ENCODE results near the gene C2orf92.
A peak's percentile ranks its signal among the peaks of the same experiment; 100 is the strongest.
"Not testable (repeated sequence)": the region's sequence is repeated elsewhere in the genome, so short reads cannot be mapped to it uniquely, and the experiment has no call there.

Gene C2orf92

DNA sequence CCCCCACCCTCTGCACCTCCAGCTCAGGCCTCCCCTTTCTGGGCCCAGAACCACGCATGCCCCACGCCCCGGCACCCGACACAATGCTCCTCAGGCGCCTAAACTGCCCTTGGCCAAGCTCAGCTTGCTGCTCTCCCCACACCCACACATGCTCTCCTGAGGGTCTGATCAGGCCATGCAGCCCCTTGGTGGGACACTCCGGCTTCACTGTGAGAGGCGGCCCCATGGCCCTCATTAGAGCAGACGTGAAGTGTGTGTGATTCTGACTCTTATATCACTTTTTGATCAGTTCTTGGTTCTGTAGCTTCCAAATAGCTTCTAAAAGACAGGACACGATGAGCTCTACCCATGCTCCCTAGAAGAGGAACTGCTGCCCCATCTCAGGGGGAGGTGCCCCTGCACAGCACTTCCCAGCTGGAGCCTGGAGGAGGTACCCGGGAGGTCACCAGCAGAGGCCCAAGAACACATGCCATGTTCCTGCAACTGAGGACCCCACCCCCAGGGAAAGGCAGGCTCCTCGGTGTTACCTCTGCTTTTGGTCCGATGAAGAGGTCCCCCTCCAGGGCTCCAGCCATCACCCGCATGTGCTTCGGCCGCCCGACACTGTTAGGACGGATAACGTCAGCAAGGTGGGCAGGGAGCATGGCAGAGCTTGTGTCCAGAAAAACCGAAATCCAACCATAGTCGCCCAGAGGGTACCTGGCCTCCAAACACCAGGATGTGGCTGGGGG is 9.3 kb upstream of the C2orf92 start:
- DNase-seq (ENCODE audit: low read depth in 2 of 2): no peak

DNA sequence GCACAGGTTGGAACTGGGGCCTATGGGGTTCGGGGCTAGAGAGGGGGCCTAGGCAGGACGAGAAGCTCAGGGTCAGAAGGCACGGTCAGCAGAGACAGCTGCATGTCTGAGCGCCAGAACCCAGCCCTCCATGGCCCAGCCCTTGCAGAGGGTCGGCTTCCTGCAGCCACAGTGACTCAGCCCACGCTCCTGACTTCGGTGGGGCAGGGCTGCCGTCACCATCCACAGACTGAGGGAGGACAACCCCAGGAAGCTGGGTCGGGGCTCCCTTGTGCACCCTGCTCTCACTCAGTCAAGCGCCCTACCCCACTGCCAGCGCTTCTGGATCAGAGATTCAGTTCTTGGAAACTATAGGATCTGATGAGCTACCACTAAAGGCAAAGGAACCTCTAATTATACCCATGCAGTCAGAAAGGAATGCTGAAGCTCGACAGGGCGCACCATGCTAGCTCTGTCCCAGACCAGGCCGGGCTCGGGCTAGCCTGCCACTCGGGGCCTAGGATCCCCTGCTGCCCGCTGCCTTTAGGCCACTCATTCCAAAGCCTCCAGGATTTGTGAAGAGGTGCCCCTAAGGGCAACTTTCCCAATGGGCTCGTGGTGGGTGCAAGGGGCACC is 8.6 kb upstream of the C2orf92 start:
- no peak for DNase-seq (ENCODE audit: low read depth in 2 of 2)

DNA sequence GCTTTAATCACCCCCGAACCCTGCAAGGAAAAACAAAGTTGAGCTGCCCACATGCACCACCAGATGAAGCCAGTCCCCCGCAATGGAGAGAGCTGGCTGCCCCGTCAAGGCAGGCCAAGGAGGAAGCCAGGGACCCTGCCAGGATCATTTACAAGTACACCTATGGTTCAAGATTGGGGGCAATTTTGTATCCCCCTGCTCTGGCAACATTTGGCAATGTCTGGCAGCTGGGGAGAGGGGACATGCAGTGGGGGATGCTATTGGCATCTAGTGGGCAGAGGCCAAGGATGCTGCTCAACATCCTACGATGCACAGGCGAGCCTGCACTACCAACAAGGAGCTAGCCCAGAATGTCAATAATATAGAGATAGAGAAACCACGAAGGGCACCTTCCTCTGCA is 7.6 kb upstream of the C2orf92 start:
- DNase-seq (ENCODE audit: low read depth in 2 of 2): no peak

DNA sequence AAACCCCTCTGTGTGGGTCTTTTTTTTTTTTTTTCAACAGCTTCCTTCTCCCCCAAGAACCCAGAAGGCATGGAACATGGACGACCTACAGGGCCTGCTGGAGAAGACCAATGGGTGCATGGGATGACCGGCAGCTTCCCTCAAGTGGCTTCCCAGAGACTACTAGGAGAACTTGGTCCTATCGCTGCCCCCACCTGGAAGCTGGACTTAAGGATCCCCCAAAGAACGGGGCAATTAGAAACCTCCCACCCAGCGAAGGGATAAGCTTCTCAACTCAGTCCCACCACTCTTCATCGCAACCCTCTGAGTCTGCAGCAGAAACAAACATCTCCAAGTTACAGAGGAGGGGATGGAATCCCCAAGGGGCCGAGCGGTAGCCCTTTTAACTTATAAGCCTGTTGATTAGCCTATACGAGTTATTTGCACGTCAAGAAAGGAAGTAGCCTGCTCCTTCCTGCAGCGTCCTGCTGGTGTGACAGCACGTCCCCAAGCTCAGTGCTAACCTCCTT is 7.1 kb upstream of the C2orf92 start:
- no peak for DNase-seq (ENCODE audit: low read depth in 2 of 2)

DNA sequence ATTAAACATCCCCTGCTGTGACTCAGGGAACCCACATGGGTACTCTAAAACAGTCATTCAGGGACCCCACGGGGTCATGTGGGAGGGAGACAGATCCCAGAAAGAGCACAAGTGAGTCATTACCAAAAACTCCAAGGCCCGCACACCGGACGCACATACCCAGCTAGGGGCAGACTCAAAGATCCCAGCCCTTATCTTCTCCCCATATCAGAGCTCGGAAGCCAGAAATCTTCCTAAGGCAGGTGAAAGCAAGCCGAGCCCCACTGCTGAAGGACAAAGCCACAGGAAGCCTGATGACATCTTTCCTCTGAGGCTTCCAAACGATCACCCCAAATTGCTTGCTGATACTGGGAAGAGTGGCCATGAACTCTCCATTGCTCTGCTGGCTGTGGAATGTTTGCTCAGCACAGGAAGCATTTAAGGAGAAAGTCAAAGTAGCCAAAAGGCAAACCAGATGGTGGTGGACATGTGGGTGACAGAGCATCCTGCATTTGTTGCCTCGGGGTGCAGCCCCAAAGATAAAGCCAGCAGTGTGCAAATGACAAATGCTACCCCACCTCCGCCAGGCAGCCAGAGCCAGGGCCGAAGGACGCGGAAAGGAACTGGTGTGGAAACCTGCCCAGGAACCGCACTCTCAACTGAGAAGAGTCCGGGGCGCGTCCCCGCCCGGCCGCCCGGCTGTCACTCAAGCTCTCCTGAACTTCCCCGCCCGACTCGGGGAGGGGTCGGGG is 6.5 kb upstream of the C2orf92 start:
- DNase-seq (ENCODE audit: low read depth in 2 of 2): peak; percentile 65 to 67

DNA sequence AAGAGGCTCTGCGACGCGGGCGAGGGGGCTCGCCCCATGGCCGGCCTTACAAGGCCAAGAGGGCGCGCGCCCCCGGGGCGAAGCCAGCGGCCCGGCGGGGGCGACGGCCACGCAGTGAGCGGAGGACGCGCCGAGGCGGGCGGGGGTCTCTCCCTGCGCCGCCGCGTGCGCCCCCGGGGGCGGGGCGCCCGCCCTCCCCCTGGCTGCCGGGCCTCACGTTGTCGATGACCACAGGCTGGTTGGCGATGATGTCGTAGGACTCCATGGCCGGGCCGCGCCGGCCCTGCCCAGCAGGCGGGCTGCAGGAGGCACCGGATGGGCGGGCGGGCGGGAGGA is 5.9 kb upstream of the C2orf92 start:
- peak in 1 of 2 donors; percentile 16 for DNase-seq (ENCODE audit: low read depth in 2 of 2)

DNA sequence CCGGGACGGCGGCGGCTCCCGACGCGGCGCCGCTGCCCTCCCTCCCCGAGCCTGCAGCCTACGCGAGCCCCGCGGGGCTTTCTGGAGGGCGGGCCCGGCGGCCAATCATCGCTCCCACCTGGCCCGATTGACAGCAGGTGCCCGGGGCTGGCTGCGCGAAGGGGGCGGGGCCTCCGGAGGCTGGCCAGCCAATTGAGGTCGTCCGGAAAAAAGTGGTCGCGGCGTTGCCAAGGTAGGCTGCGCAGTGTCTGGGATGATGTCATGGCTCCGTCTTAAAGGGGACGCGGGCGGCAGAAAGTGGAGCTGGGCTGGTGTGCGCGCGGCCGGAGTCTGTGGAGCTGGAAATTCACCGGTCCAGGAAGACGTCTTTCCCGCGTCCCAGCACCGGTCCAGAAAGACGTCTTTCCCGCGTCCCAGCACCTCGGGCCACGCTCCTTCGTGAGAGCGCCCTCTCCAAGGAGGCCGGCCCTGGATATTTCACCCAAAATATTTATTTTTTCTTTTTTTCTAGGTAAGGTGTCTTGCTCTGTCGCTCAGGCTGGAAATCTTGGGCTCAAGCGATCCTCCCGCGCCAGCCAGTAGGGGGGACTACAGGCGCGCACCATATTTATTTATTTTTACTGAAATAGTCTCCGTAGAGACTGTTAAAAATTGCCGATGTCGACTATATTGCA is 5.4 kb upstream of the C2orf92 start, which contains the start of gene ACTR1B:
Gene ACTR1B (minus strand): TSS at position 83 of the 674 bp plus-strand sequence. CDS start 154 bp downstream, outside the sequence.
- DNase-seq (ENCODE audit: low read depth in 2 of 2): peak; percentile 95 to 96

DNA sequence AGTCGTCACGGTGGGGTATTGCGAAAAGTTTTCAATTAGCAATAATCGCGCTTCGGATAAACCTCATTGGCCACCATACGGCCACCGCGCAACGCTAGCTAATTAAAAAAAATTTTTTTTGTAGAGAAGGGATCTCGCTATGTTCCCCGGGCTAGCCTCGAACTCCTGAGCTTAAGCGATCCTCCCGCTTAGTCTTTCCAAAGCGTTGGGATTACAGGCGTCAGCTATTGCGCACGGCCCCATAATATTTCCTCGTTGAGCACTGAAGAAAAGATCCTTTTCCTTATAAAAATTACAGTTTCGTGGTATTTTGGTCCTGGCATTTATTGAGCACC is 4.9 kb upstream of the C2orf92 start:
- no peak for DNase-seq (ENCODE audit: low read depth in 2 of 2)

DNA sequence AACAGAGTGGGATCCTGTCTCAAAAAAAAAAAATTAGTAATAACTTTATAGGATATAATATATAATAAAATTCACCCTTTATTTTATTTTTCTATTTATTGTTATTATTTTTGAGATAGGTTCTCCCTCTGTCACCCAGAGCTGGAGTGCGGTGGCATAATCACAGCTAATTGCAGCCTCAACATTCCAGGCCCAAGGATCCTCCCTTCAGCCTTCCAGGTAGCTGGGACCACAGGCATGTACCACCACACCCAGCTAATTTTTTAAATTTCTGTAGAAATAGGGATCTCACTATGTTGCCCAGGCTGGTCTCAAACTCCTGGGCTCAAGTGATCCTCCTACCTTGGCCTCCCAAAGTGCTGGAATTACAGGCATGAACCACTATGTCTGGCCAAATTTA is 958 bp downstream of the C2orf92 start:
- no peak for DNase-seq (ENCODE audit: low read depth in 2 of 2)

DNA sequence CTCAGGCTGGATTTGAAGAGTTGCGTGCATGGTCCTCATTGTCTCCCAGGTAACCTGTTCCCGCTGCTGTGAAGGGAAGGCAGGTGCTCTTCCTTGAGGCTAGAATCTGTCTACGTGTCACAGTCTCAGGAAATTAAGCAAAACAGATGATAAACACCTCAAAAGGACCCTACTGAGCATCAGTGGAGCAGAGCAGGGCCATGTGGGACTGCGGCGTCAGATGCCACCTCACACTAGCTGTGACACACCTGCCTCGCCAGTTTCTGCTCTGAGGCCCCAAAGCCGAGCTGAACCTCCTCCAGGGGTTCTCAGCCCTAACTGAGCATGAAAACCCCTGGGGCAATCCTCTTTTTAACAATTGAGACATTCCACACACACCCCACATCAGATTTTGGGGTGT is 2.0 kb downstream of the C2orf92 start:
- no peak for DNase-seq (ENCODE audit: low read depth in 2 of 2)

DNA sequence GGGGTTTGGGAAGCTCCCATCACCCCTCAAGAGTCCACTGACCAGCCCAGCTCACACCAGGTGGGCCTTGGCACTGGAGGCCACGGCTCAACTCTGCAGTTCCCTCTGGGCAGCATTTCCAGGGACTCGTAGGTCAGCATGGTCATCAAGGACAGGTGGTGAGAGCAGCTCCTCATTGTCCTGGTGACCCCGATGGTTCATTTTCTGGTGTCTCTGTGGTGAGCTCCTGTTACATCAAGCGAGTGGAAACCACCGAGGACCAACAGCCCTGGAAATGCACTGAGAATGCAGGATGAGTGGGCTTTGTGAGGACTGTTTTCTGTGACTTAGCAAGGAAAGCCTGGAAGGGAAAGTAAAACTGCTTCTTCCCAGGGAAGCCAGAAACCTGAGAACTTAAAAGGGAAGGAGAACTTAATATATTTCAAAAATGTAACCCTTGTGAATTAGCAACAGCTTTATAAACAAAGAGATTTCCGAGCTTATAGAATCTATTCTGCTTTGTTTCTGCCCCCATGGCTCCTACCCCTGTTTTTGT is 3.2 kb downstream of the C2orf92 start:
- DNase-seq (ENCODE audit: low read depth in 2 of 2): not testable (repeated sequence)

DNA sequence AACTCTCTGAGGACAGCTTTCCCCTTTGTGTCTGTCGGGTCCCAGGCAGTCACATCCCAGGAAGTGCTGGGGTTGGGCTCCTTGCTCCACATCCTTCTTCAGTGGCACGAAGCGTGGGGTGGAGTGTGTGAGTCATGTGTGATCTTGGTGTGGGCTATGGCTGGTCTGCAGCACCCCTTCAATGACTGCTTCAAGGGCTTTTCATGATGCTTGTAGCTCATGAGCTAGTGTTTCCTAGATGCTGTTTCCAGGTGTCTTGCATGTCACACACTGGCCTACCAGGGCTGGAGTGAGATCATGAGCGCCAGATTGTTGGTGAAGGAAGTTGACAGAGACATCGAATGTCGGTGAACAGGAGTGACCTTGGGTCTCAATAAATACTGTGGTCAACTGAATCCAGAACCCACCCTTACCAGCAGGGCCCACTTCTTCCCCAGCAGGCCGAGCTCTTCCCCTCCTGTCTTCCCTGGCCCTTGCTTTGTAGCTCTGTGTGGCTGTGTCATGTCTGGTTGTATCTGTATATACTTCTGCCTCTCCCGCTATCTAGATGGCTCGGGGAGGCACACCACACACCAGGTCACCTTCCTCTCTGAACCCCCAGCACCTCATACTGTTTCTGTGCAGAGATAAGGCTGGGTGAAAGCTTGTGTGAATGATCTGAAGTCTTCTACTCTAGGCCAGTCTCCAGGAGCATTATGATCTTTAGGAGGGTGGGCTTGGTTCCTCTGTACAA is 3.8 kb downstream of the C2orf92 start:
- no peak for DNase-seq (ENCODE audit: low read depth in 2 of 2)

DNA sequence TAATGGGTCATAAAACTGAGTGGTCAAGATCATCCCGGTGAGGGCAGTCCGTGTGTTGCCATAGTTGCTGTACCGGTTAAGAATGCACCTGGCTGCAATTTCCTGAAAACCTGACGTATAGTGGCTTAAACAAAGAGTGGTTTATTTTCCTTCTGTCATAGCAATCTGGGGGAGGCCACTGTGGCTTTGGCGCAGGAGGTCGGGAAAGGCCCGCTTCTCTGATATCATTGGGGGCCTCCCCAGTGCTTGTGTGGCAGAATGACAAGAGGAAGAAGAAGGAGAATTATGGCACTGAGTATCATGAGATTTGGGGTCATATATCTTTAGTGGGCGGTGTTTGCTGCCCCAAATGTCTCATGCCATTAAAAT is 4.4 kb downstream of the C2orf92 start:
- DNase-seq (ENCODE audit: low read depth in 2 of 2): no peak

DNA sequence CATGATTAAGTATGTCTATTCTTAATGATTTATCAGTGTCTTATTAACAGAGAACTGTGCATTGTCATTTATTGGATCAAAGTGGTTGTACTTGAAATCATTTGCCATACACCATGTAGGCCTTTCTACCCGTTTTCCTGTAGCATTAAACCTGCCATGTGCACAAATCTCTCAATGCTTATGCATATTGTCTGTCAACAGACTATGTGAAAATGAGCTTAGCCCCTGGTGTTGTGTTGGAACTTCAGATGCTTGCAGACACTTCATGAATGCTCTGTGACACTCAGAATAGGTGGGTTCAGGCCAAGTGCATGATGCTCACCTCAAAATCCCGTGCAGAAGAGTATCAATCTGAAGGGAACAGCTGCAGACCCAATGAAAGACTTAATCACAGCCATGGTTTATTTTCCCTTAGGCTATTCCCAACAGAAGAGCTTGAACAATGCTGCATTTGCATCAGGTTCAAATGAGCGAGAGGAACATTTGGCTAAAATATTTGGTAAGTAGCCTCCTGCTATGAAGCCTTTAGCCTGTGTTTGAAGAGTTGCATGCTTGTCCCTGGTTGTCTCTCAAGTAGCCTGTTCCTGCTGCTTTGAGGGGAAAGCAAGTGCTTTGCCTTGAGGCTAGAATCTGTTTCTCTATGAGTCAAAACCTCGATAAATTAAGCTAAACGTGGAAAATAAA is 6.1 kb downstream of the C2orf92 start:
- DNase-seq (ENCODE audit: low read depth in 2 of 2): no peak

DNA sequence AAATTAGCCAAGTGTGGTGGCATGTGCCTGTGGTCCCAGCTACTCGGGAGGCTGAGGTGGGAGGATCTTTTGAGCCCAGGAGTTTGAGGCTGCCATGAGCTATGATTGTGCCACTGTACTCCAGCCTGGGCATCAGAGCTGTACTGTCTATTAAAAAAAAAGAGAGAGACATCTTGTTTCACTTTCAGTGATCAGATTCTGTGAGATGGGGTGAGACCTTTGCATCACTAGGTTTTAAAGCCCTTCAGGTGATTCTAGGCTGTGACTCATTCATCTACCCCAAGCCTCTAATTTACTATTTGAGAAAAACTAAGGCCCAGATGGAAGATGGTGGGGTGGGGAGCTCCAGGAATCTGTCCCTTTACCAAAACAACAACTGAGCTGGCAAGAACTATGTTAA is 7.1 kb downstream of the C2orf92 start:
- no peak for DNase-seq (ENCODE audit: low read depth in 2 of 2)

DNA sequence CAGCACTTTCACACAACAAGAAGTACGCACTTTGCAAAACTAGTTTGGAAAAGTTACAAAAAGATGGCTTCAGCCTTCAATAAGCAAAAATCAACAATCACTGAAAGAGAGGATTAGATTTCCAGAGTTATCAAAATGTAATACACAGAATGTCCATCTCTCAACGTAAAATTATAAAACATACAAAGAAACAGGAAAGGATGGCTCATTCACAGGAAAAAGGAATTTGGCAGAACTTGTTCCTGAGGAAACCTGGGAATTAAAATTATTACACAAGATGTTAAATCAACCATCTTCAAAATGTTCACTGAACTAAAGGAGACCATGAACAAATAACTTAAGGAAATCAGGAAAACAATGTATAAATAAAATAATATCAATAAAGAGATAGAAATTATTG is 8.0 kb downstream of the C2orf92 start:
- no peak for DNase-seq (ENCODE audit: low read depth in 2 of 2)

DNA sequence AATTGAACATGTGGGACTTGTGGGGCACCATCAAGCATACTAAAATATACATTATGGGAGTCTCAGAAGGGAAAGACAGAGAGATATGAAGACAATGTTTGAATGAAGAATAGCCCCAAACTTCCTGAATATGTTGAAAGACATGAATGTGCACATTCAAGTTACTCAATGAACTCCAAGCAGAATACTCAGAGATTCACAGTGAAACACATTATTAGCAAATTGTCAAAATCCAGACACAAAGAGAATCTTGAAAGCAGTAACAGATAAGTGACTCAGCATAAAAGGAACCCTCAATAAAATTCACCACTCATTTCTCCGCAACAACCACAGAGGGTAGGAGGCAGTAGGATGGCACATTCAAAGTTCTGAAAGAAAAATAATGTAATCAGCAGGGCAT is 8.8 kb downstream of the C2orf92 start:
- DNase-seq (ENCODE audit: low read depth in 2 of 2): no peak

DNA sequence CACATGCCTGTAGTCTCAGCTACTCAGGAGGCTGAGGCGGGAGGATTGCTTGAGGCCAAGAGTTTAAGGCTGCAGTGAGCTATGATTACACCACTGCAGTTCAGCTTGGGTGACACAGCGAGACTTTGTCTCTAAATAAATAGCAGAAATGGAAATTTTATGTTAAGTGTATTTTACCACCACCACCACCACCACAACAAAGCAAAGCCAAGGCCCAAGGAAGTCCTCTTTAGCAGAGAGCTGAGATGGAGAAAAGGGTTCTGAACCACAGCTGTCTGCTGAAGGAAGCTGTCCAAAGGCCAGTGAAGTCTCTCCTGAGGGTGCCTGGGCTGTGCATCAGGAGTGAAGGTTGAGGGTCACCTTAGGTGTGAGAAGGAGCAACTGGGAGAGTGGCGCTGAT is 17.7 kb downstream of the C2orf92 start:
- DNase-seq (ENCODE audit: low read depth in 2 of 2): not testable (repeated sequence)

DNA sequence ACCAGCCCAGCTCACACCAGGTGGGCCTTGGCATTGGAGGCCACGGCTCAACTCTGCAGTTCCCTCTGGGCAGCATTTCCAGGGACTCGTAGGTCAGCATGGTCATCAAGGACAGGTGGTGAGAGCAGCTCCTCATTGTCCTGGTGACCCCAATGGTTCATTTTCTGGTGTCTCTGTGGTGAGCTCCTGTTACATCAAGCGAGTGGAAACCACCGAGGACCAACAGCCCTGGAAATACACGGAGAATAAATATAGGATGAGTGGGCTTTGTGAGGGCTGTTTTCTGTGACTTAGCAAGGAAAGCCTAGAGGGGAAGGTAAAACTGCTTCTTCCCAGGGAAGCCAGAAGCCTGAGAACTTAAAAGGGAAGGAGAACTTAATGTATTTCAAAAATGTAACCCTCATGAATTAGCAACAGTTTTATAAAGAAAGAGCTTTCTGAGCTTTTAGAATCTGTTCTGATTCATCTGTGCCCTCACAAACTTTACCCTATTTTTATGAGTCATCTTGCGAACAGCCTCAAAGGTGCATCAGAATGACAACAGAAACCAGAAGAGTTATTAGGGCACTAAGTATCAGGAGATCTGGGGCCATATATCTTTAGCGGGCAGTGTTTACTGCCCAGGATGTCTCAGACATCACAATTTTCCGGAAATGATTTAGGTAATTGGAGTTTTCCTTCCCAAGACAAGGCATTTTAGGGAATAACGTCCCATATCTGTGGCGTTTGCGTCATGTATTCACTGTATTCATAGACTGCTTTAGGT is 18.7 kb downstream of the C2orf92 start:
- DNase-seq (ENCODE audit: low read depth in 2 of 2): no peak

DNA sequence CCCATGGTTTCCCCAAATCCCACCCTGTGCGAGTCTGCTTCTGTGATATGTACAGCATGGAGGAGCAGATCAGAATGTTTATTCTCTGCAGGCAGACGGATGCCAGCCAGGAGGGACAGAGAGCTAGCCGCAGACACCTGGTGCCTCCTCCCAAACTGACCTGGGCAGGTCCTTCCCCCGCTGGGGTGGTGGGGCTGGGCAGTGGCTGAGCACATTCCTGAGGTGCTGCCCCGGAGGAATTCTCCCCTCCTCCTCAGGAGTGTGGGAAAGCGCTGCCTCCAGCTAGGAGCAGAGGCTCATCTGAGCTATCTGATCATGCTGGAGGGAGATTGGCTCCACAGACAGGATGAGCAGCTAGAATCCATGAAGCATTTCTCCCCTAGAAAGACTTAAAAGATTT is 21.7 kb downstream of the C2orf92 start:
- no peak for DNase-seq (ENCODE audit: low read depth in 2 of 2)

Measured in stimulated activated CD4-positive, alpha-beta T cell treated with anti-CD3 and anti-CD28 coated beads, Interleukin-1b, Interleukin-23, amount 100 ng/mL, for 4 hours (primary cell).